DOHH2 (cell line): Measurements from ENCODE around the gene TBC1D2.

Experiments
- H3F3A ChIP-seq: fragments of 200-600 bp; sonication (generic), shearing (Covaris generic); 2 replicates; pipeline ENCODE4 v1.6.0; 2016; ENCODE audit warnings: antibody characterized with exemption, mild to moderate bottlenecking; ENCODE audit not compliant: control insufficient read depth, insufficient read depth
- H3K27ac ChIP-seq: fragments of 200-600 bp; sonication (generic); 2 replicates; pipeline ENCODE4 v1.5.1; 2014; ENCODE audit warnings: low read depth, mild to moderate bottlenecking, low read length, moderate library complexity
- H3K27me3 ChIP-seq: fragments of 200-600 bp; sonication (generic); 2 replicates; pipeline ENCODE4 v1.6.1; 2014; ENCODE audit warnings: mild to moderate bottlenecking, low read length, mixed read lengths; ENCODE audit not compliant: control insufficient read depth
- H3K36me3 ChIP-seq: fragments of 200-600 bp; sonication (generic); 2 replicates; pipeline ENCODE4 v1.6.1; 2014; ENCODE audit warnings: mild to moderate bottlenecking, low read length, moderate library complexity, mixed read lengths; ENCODE audit not compliant: control insufficient read depth
- H3K4me1 ChIP-seq: fragments of 200-600 bp; sonication (generic); 2 replicates; pipeline ENCODE4 v1.6.1; 2014; ENCODE audit warnings: mild to moderate bottlenecking, low read length, mixed read lengths; ENCODE audit not compliant: control insufficient read depth
- H3K4me2 ChIP-seq: fragments of 200-600 bp; sonication (generic); 2 replicates; pipeline ENCODE4 v1.6.0; 2014; ENCODE audit warnings: mild to moderate bottlenecking, low read length, moderate library complexity
- H3K4me3 ChIP-seq: fragments of 200-600 bp; sonication (generic); 2 replicates; pipeline ENCODE4 v1.5.1; 2014; ENCODE audit warnings: mild to moderate bottlenecking, low read length, mixed read lengths
- H3K79me2 ChIP-seq: fragments of 200-600 bp; sonication (generic); 2 replicates; pipeline ENCODE4 v1.6.1; 2014; ENCODE audit warnings: mild to moderate bottlenecking, low read length, mixed read lengths; ENCODE audit not compliant: control insufficient read depth
- H3K9me2 ChIP-seq: fragments of 200-600 bp; sonication (generic); replicated peaks from 2 replicates; pipeline ENCODE4 v1.6.1; 2014; ENCODE audit warnings: mild to moderate bottlenecking, low read length, mixed read lengths; ENCODE audit not compliant: control insufficient read depth
- H3K9me3 ChIP-seq: fragments of 200-600 bp; sonication (generic); 2 replicates; pipeline ENCODE4 v1.6.1; 2014; ENCODE audit warnings: antibody characterized with exemption, low read length, mixed read lengths; ENCODE audit not compliant: control insufficient read depth, insufficient read depth
- H4K20me1 ChIP-seq: fragments of 200-600 bp; sonication (generic); 2 replicates; pipeline ENCODE4 v1.6.0; 2014; ENCODE audit warnings: low read depth, mild to moderate bottlenecking, antibody characterized with exemption, low read length, moderate library complexity; ENCODE audit not compliant: control insufficient read depth, insufficient read depth
- EZH2phosphoT487 ChIP-seq: fragments of 200-600 bp; sonication (generic); IDR thresholded peaks from 2 replicates; pipeline ENCODE4 v1.6.1; 2017; ENCODE audit warnings: borderline replicate concordance, mild to moderate bottlenecking, antibody characterized with exemption, low read length, moderate library complexity, mixed read lengths
- TF ChIP-seq, protein P1 (sequence below): fragments of 200-600 bp; sonication (generic); IDR thresholded peaks from one replicate; pipeline ENCODE4 v1.5.1; 2014; ENCODE audit warnings: antibody characterized with exemption, mild to moderate bottlenecking, low read depth, low read length; ENCODE audit not compliant: poor library complexity, severe bottlenecking

TBC1D2 gene

DNA sequence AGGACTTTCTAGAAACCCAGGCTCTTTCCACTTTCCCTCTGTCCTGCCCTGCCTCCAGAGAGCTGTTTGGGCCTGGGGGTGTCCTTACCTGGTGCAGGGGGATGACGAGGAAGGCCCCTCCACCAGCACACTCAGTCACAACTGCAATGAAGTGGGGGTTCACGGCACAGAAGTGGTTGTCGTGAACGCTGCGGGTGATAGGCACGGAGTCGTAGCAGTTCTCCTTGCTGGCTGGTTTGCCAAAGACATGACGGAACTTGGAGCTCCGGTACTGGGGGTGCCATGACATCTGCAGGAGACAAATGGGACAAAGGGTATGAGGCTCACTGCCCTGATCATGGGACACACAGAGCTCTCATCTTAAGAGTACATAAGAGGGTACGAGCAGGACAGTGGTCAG is 98.1 kb downstream of the TBC1D2 start:
- TF ChIP-seq EZH2phosphoT487: no peak
- TF ChIP-seq, protein P1, sequence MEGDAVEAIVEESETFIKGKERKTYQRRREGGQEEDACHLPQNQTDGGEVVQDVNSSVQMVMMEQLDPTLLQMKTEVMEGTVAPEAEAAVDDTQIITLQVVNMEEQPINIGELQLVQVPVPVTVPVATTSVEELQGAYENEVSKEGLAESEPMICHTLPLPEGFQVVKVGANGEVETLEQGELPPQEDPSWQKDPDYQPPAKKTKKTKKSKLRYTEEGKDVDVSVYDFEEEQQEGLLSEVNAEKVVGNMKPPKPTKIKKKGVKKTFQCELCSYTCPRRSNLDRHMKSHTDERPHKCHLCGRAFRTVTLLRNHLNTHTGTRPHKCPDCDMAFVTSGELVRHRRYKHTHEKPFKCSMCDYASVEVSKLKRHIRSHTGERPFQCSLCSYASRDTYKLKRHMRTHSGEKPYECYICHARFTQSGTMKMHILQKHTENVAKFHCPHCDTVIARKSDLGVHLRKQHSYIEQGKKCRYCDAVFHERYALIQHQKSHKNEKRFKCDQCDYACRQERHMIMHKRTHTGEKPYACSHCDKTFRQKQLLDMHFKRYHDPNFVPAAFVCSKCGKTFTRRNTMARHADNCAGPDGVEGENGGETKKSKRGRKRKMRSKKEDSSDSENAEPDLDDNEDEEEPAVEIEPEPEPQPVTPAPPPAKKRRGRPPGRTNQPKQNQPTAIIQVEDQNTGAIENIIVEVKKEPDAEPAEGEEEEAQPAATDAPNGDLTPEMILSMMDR: no peak
- Histone ChIP-seq H3K4me1 (no peaks in the 10 kb centered on the region), H3K36me3 (no peaks in the 10 kb centered on the region), H3K9me3 (no peaks in the 10 kb centered on the region), H4K20me1 (no peaks in the 10 kb centered on the region), H3K4me3 (no peak overlapping the region), H3K9me2 (no peaks in the 10 kb centered on the region), H3K79me2 (no peaks in the 10 kb centered on the region), H3K27me3 (no peaks in the 10 kb centered on the region), H3F3A (no peaks in the 10 kb centered on the region), H3K27ac (no peak overlapping the region), H3K4me2 (no peak overlapping the region)

GRCh38 chr9:98154678-98155077 is 100.8 kb downstream of the TBC1D2 start:
- H3K4me1 ChIP-seq: no peaks in the 10 kb centered on the region
- no peaks in the 10 kb centered on the region for H4K20me1 ChIP-seq
- H3K79me2 ChIP-seq: no peaks in the 10 kb centered on the region
- no peak overlapping the region for H3K4me3 ChIP-seq
- H3K4me2 ChIP-seq: no peak overlapping the region
- no peak for TF ChIP-seq EZH2phosphoT487
- TF ChIP-seq, protein P1: no peak
- H3K9me3 ChIP-seq: no peaks in the 10 kb centered on the region
- no peaks in the 10 kb centered on the region for H3K36me3 ChIP-seq
- no peaks in the 10 kb centered on the region for H3K9me2 ChIP-seq
- peaks cover 4% of the 10 kb centered on the region; the same call in 1 of the 2 replicates for H3K27me3 ChIP-seq
- no peak overlapping the region for H3K27ac ChIP-seq
- H3F3A ChIP-seq: no peaks in the 10 kb centered on the region

DNA sequence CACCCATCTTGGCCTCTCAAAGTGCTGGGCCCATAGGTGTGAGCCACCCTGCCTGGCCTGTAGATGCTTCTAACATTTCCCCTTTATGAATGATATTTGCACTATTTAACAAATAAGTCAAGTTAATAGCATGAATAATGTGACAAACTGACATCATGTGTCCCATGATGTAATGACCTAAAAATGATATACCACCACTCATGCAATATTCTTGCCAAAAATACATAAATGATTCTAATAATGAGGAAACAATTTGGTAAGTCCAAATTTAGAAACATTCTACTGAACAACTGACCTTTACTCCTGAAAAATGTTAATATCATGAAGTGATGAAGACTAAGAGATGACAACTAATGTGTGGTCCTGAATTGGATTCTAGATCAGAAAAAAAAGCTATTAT is 102.9 kb downstream of the TBC1D2 start:
- Histone ChIP-seq H3K9me3 (no peaks in the 10 kb centered on the region), H3K9me2 (no peaks in the 10 kb centered on the region), H3K27ac (no peak overlapping the region), H3K36me3 (no peaks in the 10 kb centered on the region), H3K4me2 (no peak overlapping the region), H3K27me3 (peaks cover 4% of the 10 kb centered on the region; the same call in 1 of the 2 replicates), H3K4me3 (no peak overlapping the region), H4K20me1 (no peaks in the 10 kb centered on the region), H3K4me1 (no peaks in the 10 kb centered on the region), H3F3A (no peaks in the 10 kb centered on the region), H3K79me2 (no peaks in the 10 kb centered on the region)
- no peak for TF ChIP-seq EZH2phosphoT487
- TF ChIP-seq, protein P1: no peak

- Histone ChIP-seq H3K36me3 (no peaks in the 10 kb centered on the region), H3K4me3 (no peak overlapping the region), H3K79me2 (no peaks in the 10 kb centered on the region), H3F3A (no peaks in the 10 kb centered on the region), H3K4me2 (no peak overlapping the region), H4K20me1 (no peaks in the 10 kb centered on the region), H3K27me3 (peaks cover 8% of the 10 kb centered on the region; the same call in 1 of the 2 replicates), H3K27ac (no peak overlapping the region), H3K9me3 (no peaks in the 10 kb centered on the region), H3K9me2 (no peaks in the 10 kb centered on the region), H3K4me1 (no peaks in the 10 kb centered on the region)
- TF ChIP-seq EZH2phosphoT487: no peak
- TF ChIP-seq, protein P1: no peak
Measured at GRCh38 chr9:98150721-98151120, 104.7 kb downstream of the TBC1D2 start.
